Mucosa of rectum (tissue), 2 donors: ENCODE measurements around the gene MYOM1.

ENCODE experiments used
- H3K27ac ChIP-seq, 2 donors: one replicate each; pipeline ENCODE4 v1.7.0; 2013; ENCODE audit warnings: inconsistent platforms in 2 of 2, low read depth in 2 of 2, low read length in 2 of 2
- H3K27me3 ChIP-seq, 2 donors: one replicate each; pipeline ENCODE4 v1.7.0; 2013; ENCODE audit warnings: low read length in 2 of 2; ENCODE audit not compliant: control insufficient read depth in 2 of 2, insufficient read depth in 2 of 2
- H3K36me3 ChIP-seq, 2 donors: one replicate each; pipeline ENCODE4 v1.7.0; 2013; ENCODE audit warnings: low read length in 2 of 2; ENCODE audit not compliant: control insufficient read depth in 2 of 2, insufficient read depth in 2 of 2
- H3K4me1 ChIP-seq, 2 donors: one replicate each; pipeline ENCODE4 v1.7.0; 2013; ENCODE audit warnings: low read length in 2 of 2, mild to moderate bottlenecking in 1 of 2; ENCODE audit not compliant: control insufficient read depth in 2 of 2, insufficient read depth in 2 of 2
- H3K4me3 ChIP-seq, 2 donors: one replicate each; pipeline ENCODE4 v1.7.0; 2013; ENCODE audit warnings: low read length in 2 of 2
- H3K9ac ChIP-seq, 2 donors: one replicate each; pipeline ENCODE4 v1.7.0; 2013; ENCODE audit warnings: low read length in 2 of 2, low read depth in 1 of 2, mild to moderate bottlenecking in 1 of 2
- H3K9me3 ChIP-seq, 2 donors: one replicate each; pipeline ENCODE4 v1.7.0; 2013; ENCODE audit warnings: low read length in 2 of 2; ENCODE audit not compliant: control insufficient read depth in 2 of 2
- donor health status: healthy.
- donor health status: Normal muscosa, but diverticular disease.

Gene MYOM1

GRCh38 chr18:3062798-3063680 is 156.7 kb downstream of the MYOM1 start:
- Histone ChIP-seq H3K9me3 (no peaks in the 10 kb centered on the region), H3K4me3 (peak overlapping the region in 1 of 2 donors; percentile 14), H3K27me3 (no peaks in the 10 kb centered on the region), H3K4me1 (peaks cover 2 to 6% of the 10 kb centered on the region in 2 donors), H3K9ac (no peak overlapping the region), H3K36me3 (no peaks in the 10 kb centered on the region), H3K27ac (no peak overlapping the region)

- Histone ChIP-seq H3K4me3 (no peak overlapping the region), H3K9me3 (no peaks in the 10 kb centered on the region), H3K27ac (peak overlapping the region; percentile 2 to 71)
These were observed 158.0 kb downstream of the MYOM1 start for GRCh38 chr18:3061581-3062312.

GRCh38 chr18:3060667-3061580 is 158.8 kb downstream of the MYOM1 start:
- no peaks in the 10 kb centered on the region for H3K36me3 ChIP-seq
- no peaks in the 10 kb centered on the region for H3K9me3 ChIP-seq
- no peaks in the 10 kb centered on the region for H3K27me3 ChIP-seq
- no peak overlapping the region for H3K9ac ChIP-seq
- H3K4me1 ChIP-seq, result peaks cover 0 to 6% of the 10 kb centered on the region in 2 donors
- no peak overlapping the region for H3K4me3 ChIP-seq
- peak overlapping the region; percentile 68 to 71 for H3K27ac ChIP-seq

More at GRCh38 chr18:3061581-3062312, 158.0 kb downstream of the MYOM1 start:
- Histone ChIP-seq H3K4me1 (peaks cover 0 to 6% of the 10 kb centered on the region in 2 donors), H3K9ac (no peak overlapping the region), H3K27me3 (no peaks in the 10 kb centered on the region), H3K36me3 (no peaks in the 10 kb centered on the region)

GRCh38 chr18:3059272-3059671 is 160.5 kb downstream of the MYOM1 start:
- no peaks in the 10 kb centered on the region for H3K27me3 ChIP-seq
- H3K4me3 ChIP-seq, result no peak overlapping the region
- no peak overlapping the region for H3K9ac ChIP-seq
- peaks cover 0 to 7% of the 10 kb centered on the region in 2 donors for H3K4me1 ChIP-seq
- H3K9me3 ChIP-seq, result no peaks in the 10 kb centered on the region
- no peaks in the 10 kb centered on the region for H3K36me3 ChIP-seq
- H3K27ac ChIP-seq, result no peak overlapping the region

GRCh38 chr18:3058328-3059191 is 161.2 kb downstream of the MYOM1 start:
- Histone ChIP-seq H3K4me3 (no peak overlapping the region), H3K9ac (no peak overlapping the region), H3K4me1 (peaks cover 0 to 7% of the 10 kb centered on the region in 2 donors), H3K27me3 (no peaks in the 10 kb centered on the region), H3K9me3 (no peaks in the 10 kb centered on the region), H3K36me3 (no peaks in the 10 kb centered on the region), H3K27ac (peak overlapping the region; percentile 11 to 67)

- Histone ChIP-seq H3K9ac (no peak overlapping the region), H3K4me1 (peaks cover under 1 to 9% of the 10 kb centered on the region in 2 donors), H3K27me3 (no peaks in the 10 kb centered on the region), H3K27ac (no peak overlapping the region), H3K9me3 (no peaks in the 10 kb centered on the region), H3K4me3 (no peak overlapping the region), H3K36me3 (no peaks in the 10 kb centered on the region)
These were observed 162.2 kb downstream of the MYOM1 start for GRCh38 chr18:3057526-3057925.

- Histone ChIP-seq H3K27ac (no peak overlapping the region), H3K9ac (no peak overlapping the region), H3K4me1 (peaks cover 5 to 17% of the 10 kb centered on the region in 2 donors), H3K27me3 (no peaks in the 10 kb centered on the region), H3K4me3 (no peak overlapping the region), H3K9me3 (no peaks in the 10 kb centered on the region), H3K36me3 (no peaks in the 10 kb centered on the region)
These were observed 163.5 kb downstream of the MYOM1 start for GRCh38 chr18:3056311-3056710.

- H3K9me3 ChIP-seq, result no peaks in the 10 kb centered on the region
- peaks cover 9 to 22% of the 10 kb centered on the region in 2 donors for H3K4me1 ChIP-seq
- no peaks in the 10 kb centered on the region for H3K27me3 ChIP-seq
- H3K27ac ChIP-seq, result no peak overlapping the region
- H3K4me3 ChIP-seq, result no peak overlapping the region
- no peaks in the 10 kb centered on the region for H3K36me3 ChIP-seq
- no peak overlapping the region for H3K9ac ChIP-seq
These were observed 164.0 kb downstream of the MYOM1 start for GRCh38 chr18:3055816-3056215.

GRCh38 chr18:3055186-3055728 is 164.5 kb downstream of the MYOM1 start:
- Histone ChIP-seq H3K9me3 (no peaks in the 10 kb centered on the region), H3K27ac (no peak overlapping the region), H3K4me3 (no peak overlapping the region), H3K27me3 (no peaks in the 10 kb centered on the region), H3K4me1 (peaks cover 9 to 22% of the 10 kb centered on the region in 2 donors), H3K36me3 (no peaks in the 10 kb centered on the region), H3K9ac (no peak overlapping the region)
